ENCODE measurements around the gene NR2F2.

Gene NR2F2

GRCh38 chr15:96332637-96333121 is 2.2 kb downstream of the NR2F2 start:
- FAIRE-seq = no peak

GRCh38 chr15:96333131-96334016 is 2.9 kb downstream of the NR2F2 start:
- no peak for FAIRE-seq

- no peak for FAIRE-seq
Observed at GRCh38 chr15:96334017-96334704, 3.7 kb downstream of the NR2F2 start.

DNA sequence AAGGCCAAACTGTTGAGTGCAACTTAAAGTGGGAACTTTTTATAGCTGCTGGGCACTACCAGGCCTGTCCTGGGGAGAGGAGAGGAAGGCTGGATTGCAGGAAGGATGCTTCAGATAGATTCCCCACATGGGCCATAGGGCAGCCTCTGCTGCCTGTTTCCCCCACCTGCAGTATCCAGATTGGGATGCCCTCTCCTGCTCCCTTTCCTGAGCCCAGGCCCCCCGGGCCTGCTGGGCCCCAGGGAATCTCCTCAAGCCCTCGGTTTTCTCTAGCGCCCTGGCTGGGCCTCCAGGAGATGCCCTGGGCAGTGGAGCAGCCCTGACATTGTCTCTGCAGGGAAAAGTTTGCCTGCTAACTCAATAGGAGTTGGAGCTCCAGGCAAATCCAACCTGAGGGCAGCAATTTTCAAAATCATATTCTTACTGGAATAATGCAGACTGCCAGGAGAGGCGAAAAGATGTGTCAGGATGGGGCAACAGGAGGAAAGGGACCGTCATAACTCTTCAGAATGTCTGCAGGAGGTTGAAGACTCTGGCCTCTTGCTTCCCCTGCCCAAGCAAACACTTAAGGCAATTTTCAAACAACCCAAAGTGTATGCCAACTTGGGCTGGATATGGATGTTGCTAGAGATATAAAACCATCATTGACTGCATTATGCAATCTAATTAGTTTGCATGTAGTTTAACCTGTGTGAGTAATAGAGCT is 4.4 kb downstream of the NR2F2 start:
- no peak for FAIRE-seq

- FAIRE-seq = no peak
Observed at GRCh38 chr15:96335411-96336024, 5.0 kb downstream of the NR2F2 start.

GRCh38 chr15:96336108-96336595 is 5.7 kb downstream of the NR2F2 start:
- FAIRE-seq = no peak

DNA sequence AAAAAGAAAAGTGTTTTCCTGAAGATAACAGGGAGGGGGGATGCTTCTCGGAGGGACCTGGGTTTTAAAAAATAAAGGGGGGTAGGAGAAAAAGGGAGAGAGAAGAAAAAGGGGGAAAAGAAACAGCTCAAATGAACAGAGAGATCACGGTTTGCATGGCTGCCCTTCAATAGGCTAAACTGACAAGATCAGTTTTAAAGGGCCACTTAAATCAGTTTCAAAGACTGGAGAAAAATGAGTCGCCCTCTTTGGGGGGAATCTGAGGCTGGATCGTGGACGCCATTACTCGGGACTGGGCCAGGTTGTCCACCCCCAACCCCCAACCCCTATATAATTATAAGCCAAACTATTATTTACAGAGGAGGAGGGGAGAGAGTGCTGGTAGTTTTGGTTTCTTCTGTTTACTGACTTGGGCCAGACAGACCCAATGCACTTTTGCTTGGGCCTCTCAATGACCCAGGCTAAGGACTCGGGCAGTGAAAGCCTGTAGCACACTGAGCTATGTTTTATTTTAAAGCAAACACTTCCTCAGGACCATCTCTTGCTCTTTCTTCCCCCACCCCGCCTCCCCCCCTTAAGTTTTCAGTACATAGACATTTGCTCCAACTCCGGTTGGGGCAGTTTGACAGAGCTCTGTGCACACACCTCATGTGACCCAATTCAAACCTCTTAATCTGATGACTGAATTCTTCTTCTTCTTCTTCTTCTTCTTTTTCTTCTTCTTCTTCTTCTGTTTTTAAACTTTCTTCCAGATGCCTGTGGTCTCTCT is 6.3 kb downstream of the NR2F2 start:
- no peak for FAIRE-seq

GRCh38 chr15:96337365-96338023 is 7.0 kb downstream of the NR2F2 start:
- no peak for FAIRE-seq

- no peak for FAIRE-seq
Observed at GRCh38 chr15:96338074-96338765, 7.7 kb downstream of the NR2F2 start.

DNA sequence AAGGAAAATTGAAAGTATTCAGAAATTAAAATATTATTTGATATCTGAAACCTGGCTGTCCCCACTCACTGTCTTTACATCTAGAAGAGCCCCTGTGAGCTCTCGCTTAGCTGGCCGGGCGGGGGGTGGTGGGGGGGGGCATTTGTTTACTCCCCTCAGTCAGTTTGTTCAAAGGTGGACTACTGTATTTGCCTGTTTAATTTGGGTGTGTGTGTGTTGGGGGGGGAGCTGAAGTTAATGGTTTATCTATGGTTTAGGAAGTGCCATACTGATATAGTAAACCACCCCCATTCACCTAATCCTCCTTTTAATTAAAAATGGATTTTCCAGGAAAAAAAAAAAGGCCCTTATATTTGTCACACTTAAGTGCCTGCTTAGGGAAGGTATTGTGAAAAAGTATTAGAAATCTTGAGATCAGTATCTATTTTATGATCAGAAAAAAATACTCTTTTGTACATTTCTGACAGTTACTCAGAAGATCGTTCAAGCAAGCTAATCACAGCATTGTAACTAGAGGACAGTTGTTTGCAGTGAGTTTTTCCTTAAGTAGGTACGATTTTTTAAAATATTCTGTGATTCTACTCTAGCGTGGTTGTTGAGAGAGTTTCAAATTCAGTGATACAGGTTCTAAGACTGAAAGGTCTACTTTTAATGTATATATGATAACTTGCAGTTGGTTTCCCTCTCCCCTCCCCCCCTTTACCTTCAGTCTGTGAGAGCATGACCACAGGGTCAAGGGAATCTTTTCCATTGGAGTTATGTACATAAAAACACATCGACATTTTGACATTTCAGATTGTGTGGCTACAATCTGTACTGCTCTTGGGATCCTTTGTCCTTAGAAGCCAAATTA is 8.5 kb downstream of the NR2F2 start:
- no peak for FAIRE-seq

DNA sequence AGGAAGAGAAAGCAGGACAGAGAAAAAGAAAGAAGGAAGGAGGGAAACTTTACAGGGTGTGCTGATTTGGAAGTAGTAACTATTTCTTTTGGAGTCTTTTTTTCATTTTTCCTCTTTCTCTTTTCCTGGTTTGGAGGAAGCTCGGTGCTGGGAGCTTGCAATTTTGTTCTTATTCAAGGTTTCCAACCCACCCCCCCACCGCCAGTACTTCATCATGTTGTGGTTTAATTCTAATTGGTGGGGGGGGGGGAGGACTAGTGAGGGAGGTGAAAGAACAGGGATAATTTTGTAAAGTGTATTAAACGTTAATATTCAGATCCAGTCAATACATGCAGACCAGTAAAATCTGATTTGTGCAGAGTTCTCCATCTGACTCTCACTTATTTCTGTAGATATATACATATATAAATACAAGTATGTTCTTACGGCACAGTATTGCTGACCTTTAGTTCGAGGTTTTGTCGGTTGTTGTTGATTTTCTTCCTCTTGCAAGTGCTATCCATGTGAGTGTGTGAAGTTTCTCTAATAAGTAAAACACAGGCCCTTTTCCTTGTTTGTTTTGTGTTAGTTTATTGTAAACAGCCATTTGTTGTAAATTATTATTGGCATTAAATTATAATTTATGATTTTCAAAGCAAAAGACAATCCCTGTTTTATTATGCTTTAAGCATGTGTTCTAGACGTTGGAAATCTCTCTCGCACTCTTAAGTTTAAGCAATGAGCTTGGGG is 9.3 kb downstream of the NR2F2 start:
- no peak for FAIRE-seq

DNA sequence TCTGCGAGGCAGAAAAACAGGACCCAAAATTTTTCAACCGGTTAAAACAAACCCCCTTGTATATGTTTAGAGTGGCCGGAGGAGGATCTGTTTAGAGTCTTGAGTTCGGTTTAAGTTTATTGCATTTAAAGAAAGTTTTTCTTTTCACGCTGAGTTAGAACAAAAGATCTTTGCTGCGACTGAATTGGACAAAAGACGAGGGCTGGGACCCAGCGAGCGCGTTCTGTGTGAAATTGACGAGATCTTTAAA is 9.8 kb downstream of the NR2F2 start:
- FAIRE-seq = no peak

DNA sequence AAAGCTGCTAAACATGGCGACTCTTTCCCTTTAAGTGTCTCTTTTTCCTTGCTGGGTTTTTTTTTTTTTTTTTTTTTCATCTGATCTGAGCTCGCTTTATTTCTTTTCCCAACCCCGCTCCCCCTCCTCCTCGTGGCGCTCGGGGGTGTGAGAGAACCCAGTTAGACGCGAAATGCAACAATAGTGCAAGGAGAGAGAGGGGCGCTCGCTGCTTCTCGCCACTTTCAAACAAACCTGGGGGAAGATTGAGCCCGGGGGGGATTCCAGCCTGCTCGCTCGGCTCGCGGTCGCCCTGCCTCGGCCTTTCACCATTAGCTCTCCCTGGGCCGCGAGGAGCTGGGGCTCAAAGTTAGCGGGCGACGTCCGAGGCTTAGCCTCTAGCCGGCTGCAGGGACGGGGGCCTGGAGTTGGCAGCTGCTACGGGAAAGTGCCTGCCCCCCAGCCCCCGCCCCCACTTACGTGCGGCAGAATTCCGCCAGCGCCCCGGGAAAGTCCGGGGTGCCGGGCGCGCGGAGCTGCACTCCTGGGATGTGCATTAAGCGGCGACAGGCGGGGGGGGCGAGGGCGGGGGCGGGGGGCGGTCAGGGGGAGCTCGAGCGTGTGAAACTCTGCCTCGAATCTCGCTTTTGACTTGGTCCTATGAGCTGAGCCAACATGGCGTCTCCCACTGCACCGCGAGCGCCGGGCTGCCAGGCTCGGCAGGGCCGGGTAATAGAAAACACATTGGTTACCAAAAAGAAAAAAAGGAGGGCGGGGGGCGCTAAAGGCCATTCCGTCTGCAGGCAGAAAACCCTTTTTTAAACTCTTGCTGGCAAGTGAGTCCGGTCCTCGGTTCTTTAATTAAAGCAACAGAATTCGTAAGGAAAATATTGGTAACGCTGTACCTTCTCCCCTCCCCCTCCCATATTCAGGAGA is 10.4 kb downstream of the NR2F2 start:
- FAIRE-seq = no peak

DNA sequence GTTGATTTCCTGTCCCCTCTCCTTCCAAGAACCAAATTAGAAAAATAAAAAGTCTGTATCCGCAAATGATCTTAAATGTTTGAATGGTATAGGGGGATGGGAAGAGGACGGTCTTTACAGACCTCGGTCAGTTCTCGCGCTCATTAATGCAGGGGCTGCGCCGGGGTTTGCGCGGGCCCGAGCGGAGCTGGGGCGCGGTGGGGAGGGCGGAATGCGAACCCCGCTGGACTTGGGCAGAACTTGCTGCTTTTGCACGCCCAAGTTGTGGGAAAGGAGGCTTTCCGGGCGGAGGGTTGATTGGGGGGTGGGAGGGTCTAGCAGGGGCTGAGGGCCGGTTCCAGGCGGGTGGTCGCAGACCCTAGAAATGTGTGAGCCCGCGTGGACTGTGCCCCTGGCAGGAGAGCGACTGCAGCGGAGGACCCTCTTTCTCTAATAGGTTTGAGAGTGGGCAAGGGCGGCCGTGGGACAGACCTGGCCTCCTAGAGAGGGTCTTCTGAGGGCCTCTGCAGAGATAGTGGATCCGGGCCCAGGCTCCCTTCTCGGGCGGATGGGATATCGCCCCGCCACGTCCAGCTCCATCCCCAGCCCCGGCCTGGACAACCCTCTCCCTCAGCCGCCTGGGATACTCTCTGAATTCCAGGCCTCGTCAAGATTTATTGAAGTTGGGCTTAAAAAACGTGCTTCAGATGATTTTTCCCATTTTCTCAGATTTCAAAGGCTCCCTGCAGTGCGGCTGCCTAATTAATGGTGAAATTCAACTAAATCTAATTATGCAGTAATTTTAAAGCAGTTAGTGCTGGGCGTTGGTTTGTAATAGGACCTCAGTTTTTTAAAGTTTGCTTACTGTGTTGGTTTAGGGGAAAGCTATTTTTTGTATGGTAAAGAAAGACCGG is 11.3 kb downstream of the NR2F2 start:
- no peak for FAIRE-seq

- no peak for FAIRE-seq
Observed at GRCh38 chr15:96342406-96343112, 12.1 kb downstream of the NR2F2 start.
